OCI-LY3 (cell line): Measurements from ENCODE around the gene FMO5.

Experiments
- CTCF ChIP-seq: fragments of 200-600, 300-600 bp; sonication (generic); IDR thresholded peaks from 2 replicates; pipeline ENCODE4 v1.5.1; 2014; ENCODE audit warnings: antibody characterized with exemption, low read length, low read depth
- EZH2phosphoT487 ChIP-seq: fragments of 200-600 bp; shearing (Covaris generic); IDR thresholded peaks from 2 replicates; pipeline ENCODE4 v1.6.1; 2018; ENCODE audit warnings: antibody characterized with exemption, mixed run types, low read depth

DNA sequence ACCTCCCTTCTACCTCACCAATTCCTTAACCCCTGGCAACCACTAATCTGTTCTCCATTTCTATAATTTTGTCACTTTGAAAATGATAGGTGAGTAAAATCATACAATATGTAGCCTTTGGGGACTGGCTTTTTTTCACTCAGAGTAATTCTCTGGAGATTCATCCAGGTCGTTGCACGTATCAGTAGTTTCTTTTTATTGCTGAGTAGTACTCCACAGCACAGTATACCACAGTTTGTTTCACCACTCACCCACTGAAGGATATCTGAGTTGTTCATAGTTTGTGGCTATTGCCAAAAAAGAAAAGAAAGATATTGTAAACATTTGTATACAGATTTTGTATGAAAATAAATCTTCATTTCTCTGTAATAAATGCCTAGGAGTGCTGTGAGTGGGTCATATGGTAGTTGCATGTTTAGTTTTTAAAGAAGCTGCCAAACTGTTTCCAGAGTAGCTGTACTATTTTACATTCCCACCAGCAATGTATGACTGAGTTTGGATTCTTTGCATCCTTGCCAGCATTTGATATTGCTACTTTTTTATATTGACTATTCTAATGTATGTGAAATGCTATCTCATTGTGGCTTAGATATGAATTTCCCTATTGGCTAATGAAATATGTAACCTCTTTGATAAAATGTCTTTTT, 21.0 kb upstream of the FMO5 start:
- TF ChIP-seq CTCF, result no peak
- TF ChIP-seq EZH2phosphoT487, result no peak
